Ishikawa (cell line): Measurements from ENCODE around the gene GALK2.

ENCODE experiments used
- CEBPB ChIP-seq: IDR thresholded peaks from 2 replicates; pipeline ENCODE4 v1.6.1; 2012
- CREB1 ChIP-seq: IDR thresholded peaks from 2 replicates; pipeline ENCODE4 v1.6.1; 2012; ENCODE audit warnings: low read depth
- EGR1 ChIP-seq: IDR thresholded peaks from 2 replicates; pipeline ENCODE4 v1.6.1; 2012
- EP300 ChIP-seq: IDR thresholded peaks from 2 replicates; pipeline ENCODE4 v1.6.1; 2012; ENCODE audit warnings: borderline replicate concordance
- FOXM1 ChIP-seq: IDR thresholded peaks from 2 replicates; pipeline ENCODE4 v1.6.1; 2012; ENCODE audit warnings: low read depth, borderline replicate concordance
- NFIC ChIP-seq: IDR thresholded peaks from 2 replicates; pipeline ENCODE4 v1.6.1; 2012
- RAD21 ChIP-seq: IDR thresholded peaks from 2 replicates; pipeline ENCODE4 v1.6.1; 2012; ENCODE audit warnings: low read depth
- TAF1 ChIP-seq: IDR thresholded peaks from 2 replicates; pipeline ENCODE4 v1.6.1; 2012; ENCODE audit warnings: low read depth, mild to moderate bottlenecking
- TCF12 ChIP-seq: IDR thresholded peaks from 2 replicates; pipeline ENCODE4 v1.6.1; 2012; ENCODE audit warnings: low read depth
- TEAD4 ChIP-seq: IDR thresholded peaks from 2 replicates; pipeline ENCODE4 v1.6.1; 2012
- YY1 ChIP-seq: IDR thresholded peaks from 2 replicates; pipeline ENCODE4 v1.6.1; 2012; ENCODE audit warnings: low read depth
- ZBTB7A ChIP-seq: IDR thresholded peaks from 2 replicates; pipeline ENCODE4 v1.6.1; 2012; ENCODE audit warnings: low read depth
- TF ChIP-seq, protein P1 (sequence below): IDR thresholded peaks from 2 replicates; pipeline ENCODE4 v1.6.1; 2012; ENCODE audit warnings: low read depth, mild to moderate bottlenecking
- TF ChIP-seq, protein P2 (sequence below): IDR thresholded peaks from 2 replicates; pipeline ENCODE4 v1.6.1; 2012
- TF ChIP-seq, protein P3 (sequence below): IDR thresholded peaks from 2 replicates; pipeline ENCODE4 v1.6.1; 2012

Gene GALK2

DNA sequence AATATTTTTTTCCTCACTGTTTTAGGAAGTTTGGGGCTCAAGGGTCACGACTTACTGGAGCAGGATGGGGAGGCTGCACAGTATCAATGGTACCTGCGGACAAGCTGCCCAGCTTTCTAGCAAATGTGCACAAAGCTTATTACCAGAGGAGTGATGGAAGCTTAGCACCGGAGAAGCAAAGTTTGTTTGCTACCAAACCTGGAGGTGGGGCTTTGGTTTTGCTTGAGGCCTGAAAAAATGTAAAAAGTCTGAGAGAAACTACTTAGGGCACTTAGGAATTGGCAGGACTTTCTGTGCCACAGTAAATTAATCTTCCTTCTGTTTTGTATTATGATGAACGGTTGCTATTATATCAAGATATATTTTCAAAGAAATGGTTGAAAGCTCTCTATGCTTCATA is 157.9 kb downstream of the GALK2 start:
- TF ChIP-seq, protein P1, sequence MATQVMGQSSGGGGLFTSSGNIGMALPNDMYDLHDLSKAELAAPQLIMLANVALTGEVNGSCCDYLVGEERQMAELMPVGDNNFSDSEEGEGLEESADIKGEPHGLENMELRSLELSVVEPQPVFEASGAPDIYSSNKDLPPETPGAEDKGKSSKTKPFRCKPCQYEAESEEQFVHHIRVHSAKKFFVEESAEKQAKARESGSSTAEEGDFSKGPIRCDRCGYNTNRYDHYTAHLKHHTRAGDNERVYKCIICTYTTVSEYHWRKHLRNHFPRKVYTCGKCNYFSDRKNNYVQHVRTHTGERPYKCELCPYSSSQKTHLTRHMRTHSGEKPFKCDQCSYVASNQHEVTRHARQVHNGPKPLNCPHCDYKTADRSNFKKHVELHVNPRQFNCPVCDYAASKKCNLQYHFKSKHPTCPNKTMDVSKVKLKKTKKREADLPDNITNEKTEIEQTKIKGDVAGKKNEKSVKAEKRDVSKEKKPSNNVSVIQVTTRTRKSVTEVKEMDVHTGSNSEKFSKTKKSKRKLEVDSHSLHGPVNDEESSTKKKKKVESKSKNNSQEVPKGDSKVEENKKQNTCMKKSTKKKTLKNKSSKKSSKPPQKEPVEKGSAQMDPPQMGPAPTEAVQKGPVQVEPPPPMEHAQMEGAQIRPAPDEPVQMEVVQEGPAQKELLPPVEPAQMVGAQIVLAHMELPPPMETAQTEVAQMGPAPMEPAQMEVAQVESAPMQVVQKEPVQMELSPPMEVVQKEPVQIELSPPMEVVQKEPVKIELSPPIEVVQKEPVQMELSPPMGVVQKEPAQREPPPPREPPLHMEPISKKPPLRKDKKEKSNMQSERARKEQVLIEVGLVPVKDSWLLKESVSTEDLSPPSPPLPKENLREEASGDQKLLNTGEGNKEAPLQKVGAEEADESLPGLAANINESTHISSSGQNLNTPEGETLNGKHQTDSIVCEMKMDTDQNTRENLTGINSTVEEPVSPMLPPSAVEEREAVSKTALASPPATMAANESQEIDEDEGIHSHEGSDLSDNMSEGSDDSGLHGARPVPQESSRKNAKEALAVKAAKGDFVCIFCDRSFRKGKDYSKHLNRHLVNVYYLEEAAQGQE: no peak
- TF ChIP-seq YY1 (no peak), CREB1 (no peak), TAF1 (no peak), RAD21 (no peak), EGR1 (no peak), FOXM1 (no peak), TCF12 (no peak)
- TF ChIP-seq, protein P2, sequence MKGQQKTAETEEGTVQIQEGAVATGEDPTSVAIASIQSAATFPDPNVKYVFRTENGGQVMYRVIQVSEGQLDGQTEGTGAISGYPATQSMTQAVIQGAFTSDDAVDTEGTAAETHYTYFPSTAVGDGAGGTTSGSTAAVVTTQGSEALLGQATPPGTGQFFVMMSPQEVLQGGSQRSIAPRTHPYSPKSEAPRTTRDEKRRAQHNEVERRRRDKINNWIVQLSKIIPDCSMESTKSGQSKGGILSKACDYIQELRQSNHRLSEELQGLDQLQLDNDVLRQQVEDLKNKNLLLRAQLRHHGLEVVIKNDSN: no peak

DNA sequence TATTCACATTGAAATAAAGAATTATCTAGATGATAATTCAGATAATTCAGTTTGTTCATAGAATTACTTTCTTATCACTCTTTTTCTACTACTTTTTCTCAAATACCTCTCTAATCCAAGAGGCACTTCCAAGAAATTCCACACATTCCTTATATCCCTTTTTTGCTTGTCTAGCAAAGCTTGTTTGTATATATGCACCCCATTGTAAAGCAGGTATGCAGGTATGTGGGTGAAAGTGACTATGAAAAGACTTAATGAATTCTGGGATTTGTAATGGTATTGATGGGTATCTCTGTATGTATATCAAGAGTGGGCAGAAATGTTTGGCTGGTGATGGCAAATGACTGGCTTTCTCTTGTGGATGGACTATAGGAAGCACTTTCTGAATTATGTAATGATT is 158.9 kb downstream of the GALK2 start:
- TF ChIP-seq ZBTB7A (no peak), TEAD4 (no peak), CREB1 (no peak), YY1 (no peak), EGR1 (no peak), NFIC (no peak), CEBPB (no peak), EP300 (no peak), FOXM1 (no peak), TCF12 (no peak), RAD21 (no peak), TAF1 (no peak)
- TF ChIP-seq, protein P1: no peak
- TF ChIP-seq, protein P2: no peak
- TF ChIP-seq, protein P3, sequence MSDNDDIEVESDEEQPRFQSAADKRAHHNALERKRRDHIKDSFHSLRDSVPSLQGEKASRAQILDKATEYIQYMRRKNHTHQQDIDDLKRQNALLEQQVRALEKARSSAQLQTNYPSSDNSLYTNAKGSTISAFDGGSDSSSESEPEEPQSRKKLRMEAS: no peak

GRCh38 chr15:49330166-49330565 is 160.1 kb downstream of the GALK2 start:
- TF ChIP-seq YY1 (no peak), EGR1 (no peak), NFIC (no peak), ZBTB7A (no peak), CREB1 (no peak), FOXM1 (no peak), TAF1 (no peak), TCF12 (no peak), CEBPB (no peak), EP300 (no peak), RAD21 (no peak)
- TF ChIP-seq, protein P1: no peak
- TF ChIP-seq, protein P2: no peak
- TF ChIP-seq, protein P3: no peak

- TF ChIP-seq EP300: no peak
- TF ChIP-seq, protein P2: no peak
- TF ChIP-seq, protein P1: no peak
Observed at GRCh38 chr15:49331442-49331841, 161.4 kb downstream of the GALK2 start.
